HEK293T (cell line): ENCODE results near the gene CD2BP2.

Experiments used
- ARNT ChIP-seq: fragments of 450-650 bp; IDR thresholded peaks from 2 replicates; pipeline ENCODE4 v1.6.1; 2017; ENCODE audit warnings: mild to moderate bottlenecking
- BHLHE40 ChIP-seq: fragments of 450-650 bp; IDR thresholded peaks from 2 replicates; pipeline ENCODE4 v1.6.1; 2016; ENCODE audit warnings: mild to moderate bottlenecking, moderate library complexity, borderline replicate concordance
- FOXK2 ChIP-seq: fragments of 450-650 bp; IDR thresholded peaks from 2 replicates; pipeline ENCODE4 v1.6.1; 2016; ENCODE audit warnings: mild to moderate bottlenecking
- LEF1 ChIP-seq: fragments of 450-650 bp; IDR thresholded peaks from 2 replicates; pipeline ENCODE4 v1.6.1; 2017; ENCODE audit warnings: mild to moderate bottlenecking, borderline replicate concordance
- NFRKB ChIP-seq: fragments of 450-650 bp; IDR thresholded peaks from 2 replicates; pipeline ENCODE4 v1.6.1; 2016; ENCODE audit warnings: mild to moderate bottlenecking, moderate library complexity
- SP1 ChIP-seq: fragments of 450-650 bp; IDR thresholded peaks from 2 replicates; pipeline ENCODE4 v1.6.1; 2017
- SUZ12 ChIP-seq: fragments of 450-650 bp; IDR thresholded peaks from 2 replicates; pipeline ENCODE4 v1.6.1; 2016; ENCODE audit warnings: mild to moderate bottlenecking

DNA sequence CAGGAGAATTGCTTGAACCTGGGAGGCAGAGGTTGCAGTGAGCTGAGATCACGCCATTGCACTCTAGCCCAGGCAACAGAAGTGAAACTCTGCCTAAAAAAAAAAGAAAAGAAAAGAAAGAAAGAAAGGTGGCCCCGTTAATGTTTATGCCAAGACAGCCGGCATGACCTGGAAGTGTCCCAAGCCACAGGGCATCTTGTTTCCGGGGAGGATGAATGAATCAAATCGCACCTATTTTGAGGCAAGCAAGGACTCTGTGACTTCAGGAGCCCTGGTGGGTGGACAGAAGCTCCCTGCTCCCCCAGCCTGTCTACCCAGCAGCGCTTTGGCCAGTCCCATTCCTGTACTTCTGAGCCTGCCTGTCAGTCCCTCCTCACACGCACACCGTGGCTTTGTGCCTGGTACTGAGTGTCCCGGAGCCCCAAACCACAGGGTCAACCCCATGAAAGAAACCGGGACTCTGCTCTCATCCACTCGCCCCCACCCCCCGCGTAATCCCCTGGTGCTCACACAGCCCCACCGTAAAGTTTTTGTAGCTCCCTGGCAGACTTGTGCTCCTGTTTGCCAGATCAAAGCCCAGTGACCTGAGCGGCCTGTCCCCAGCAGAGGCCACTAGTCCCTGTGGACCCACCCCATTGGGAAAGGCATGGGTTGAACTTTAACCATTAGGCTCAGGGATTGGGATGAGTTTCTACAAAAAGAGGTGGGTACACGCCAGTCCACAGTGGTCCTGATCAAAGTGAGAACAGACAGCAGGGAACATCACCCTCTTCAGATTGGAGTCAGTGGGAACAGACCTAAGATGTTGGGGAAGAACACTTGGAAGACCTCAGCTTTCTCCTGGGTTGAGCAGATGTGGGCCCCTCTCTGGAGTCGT lies 19.3 kb downstream of the CD2BP2 start:
- no peak for TF ChIP-seq SUZ12
- no peak for TF ChIP-seq FOXK2
- no peak for TF ChIP-seq SP1
- no peak for TF ChIP-seq NFRKB
- no peak for TF ChIP-seq ARNT
- no peak for TF ChIP-seq LEF1
- no peak for TF ChIP-seq BHLHE40
